Measurements from ENCODE around the gene IL1RAP. TPM values are rescaled to one million over a fixed set of nuclear protein-coding genes. Genes with fewer than 3 reads are reported as not detected.
"Not testable (repeated sequence)": the region's sequence is repeated elsewhere in the genome, so short reads cannot be mapped to it uniquely, and the experiment has no call there.

The IL1RAP gene
- total RNA-seq, 1 donor from 2014 or later, result 52.6 TPM

- ATAC-seq (peak; percentile 71), DNase-seq (ENCODE audit: low spot score) (no peak)
Observed at GRCh38 chr3:190505381-190506003, 8.4 kb upstream of the IL1RAP start.

- peak; percentile 73 for ATAC-seq
- no peak for DNase-seq (ENCODE audit: low spot score)
Observed at GRCh38 chr3:190506271-190506670, 7.6 kb upstream of the IL1RAP start.

GRCh38 chr3:190512666-190513065 is 1.2 kb upstream of the IL1RAP start:
- no peak for ATAC-seq
- DNase-seq (ENCODE audit: low spot score), result no peak

GRCh38 chr3:190514413-190515153 is 698 bp downstream of the IL1RAP start:
- ATAC-seq, result peak; percentile 32
- peak; percentile 58 for DNase-seq (ENCODE audit: low spot score)

- ATAC-seq (no peak), DNase-seq (ENCODE audit: low spot score) (no peak)
Observed at GRCh38 chr3:190516416-190516815, 2.5 kb downstream of the IL1RAP start.

- DNase-seq (ENCODE audit: low spot score), result no peak
- ATAC-seq, result no peak
Observed at GRCh38 chr3:190517687-190518086, 3.8 kb downstream of the IL1RAP start.

- not testable (repeated sequence) for ATAC-seq; DNase-seq (ENCODE audit: low spot score)
Observed at GRCh38 chr3:190518531-190518930, 4.6 kb downstream of the IL1RAP start.

GRCh38 chr3:190519886-190520285 is 6.0 kb downstream of the IL1RAP start:
- ATAC-seq (no peak), DNase-seq (ENCODE audit: low spot score) (no peak)

- DNase-seq (ENCODE audit: low spot score), result no peak
- ATAC-seq, result no peak
Observed at GRCh38 chr3:190521998-190522397, 8.1 kb downstream of the IL1RAP start.

GRCh38 chr3:190522621-190523222 is 8.8 kb downstream of the IL1RAP start:
- ATAC-seq (no peak), DNase-seq (ENCODE audit: low spot score) (no peak)

- ATAC-seq, result no peak
- no peak for DNase-seq (ENCODE audit: low spot score)
Observed at GRCh38 chr3:190524942-190525341, 11.1 kb downstream of the IL1RAP start.

GRCh38 chr3:190525634-190526033 is 11.7 kb downstream of the IL1RAP start:
- DNase-seq (ENCODE audit: low spot score), result no peak
- ATAC-seq, result no peak

GRCh38 chr3:190526787-190527762 is 13.2 kb downstream of the IL1RAP start:
- DNase-seq (ENCODE audit: low spot score) (peak; percentile 69), ATAC-seq (peak; percentile 90)

GRCh38 chr3:190528706-190529105 is 14.8 kb downstream of the IL1RAP start:
- DNase-seq (ENCODE audit: low spot score) (no peak), ATAC-seq (no peak)

GRCh38 chr3:190531406-190531805 is 17.5 kb downstream of the IL1RAP start:
- DNase-seq (ENCODE audit: low spot score) (no peak), ATAC-seq (no peak)

- ATAC-seq (no peak), DNase-seq (ENCODE audit: low spot score) (no peak)
Observed at GRCh38 chr3:190532731-190533203, 18.9 kb downstream of the IL1RAP start.

GRCh38 chr3:190533511-190534281 is 19.8 kb downstream of the IL1RAP start:
- peak; percentile 39 for ATAC-seq
- DNase-seq (ENCODE audit: low spot score), result no peak

- no peak for ATAC-seq
- DNase-seq (ENCODE audit: low spot score), result no peak
Observed at GRCh38 chr3:190534386-190534785, 20.5 kb downstream of the IL1RAP start.

GRCh38 chr3:190534986-190535385 is 21.1 kb downstream of the IL1RAP start:
- peak; percentile 69 for ATAC-seq
- DNase-seq (ENCODE audit: low spot score), result no peak

GRCh38 chr3:190537146-190537545 is 23.3 kb downstream of the IL1RAP start:
- DNase-seq (ENCODE audit: low spot score), result no peak

More at GRCh38 chr3:190537146-190537545, 23.3 kb downstream of the IL1RAP start:
- no peak for ATAC-seq

Measured in left lobe of liver (tissue), 2 donors.